Muscle layer of colon (tissue), 2 donors: ENCODE measurements around the gene PAPSS2.
"Not testable (repeated sequence)": the region's sequence is repeated elsewhere in the genome, so short reads cannot be mapped to it uniquely, and the experiment has no call there.

Experiments
- H3K27ac ChIP-seq: one replicate; pipeline ENCODE4 v1.7.0; 2013; ENCODE audit warnings: low read depth, mild to moderate bottlenecking, low read length, moderate library complexity
- H3K27me3 ChIP-seq, 2 donors: one replicate each; pipeline ENCODE4 v1.7.0; 2013; ENCODE audit warnings: low read length in 2 of 2, mild to moderate bottlenecking in 2 of 2; ENCODE audit not compliant: insufficient read depth in 2 of 2, control insufficient read depth in 1 of 2
- H3K36me3 ChIP-seq: one replicate; pipeline ENCODE4 v1.7.0; 2013; ENCODE audit warnings: mild to moderate bottlenecking, low read length; ENCODE audit not compliant: insufficient read depth
- H3K4me1 ChIP-seq: one replicate; pipeline ENCODE4 v1.7.0; 2013; ENCODE audit warnings: mild to moderate bottlenecking, low read length; ENCODE audit not compliant: insufficient read depth
- H3K4me3 ChIP-seq, 2 donors: one replicate each; pipeline ENCODE4 v1.7.0; 2013; ENCODE audit warnings: low read length in 2 of 2, low read depth in 1 of 2, mild to moderate bottlenecking in 1 of 2, moderate library complexity in 1 of 2
- H3K9ac ChIP-seq: one replicate; pipeline ENCODE4 v1.7.0; 2013; ENCODE audit warnings: low read length
- H3K9me3 ChIP-seq: one replicate; pipeline ENCODE4 v1.7.0; 2013; ENCODE audit warnings: mild to moderate bottlenecking, low read length
- donor health status: abdominal sarcoma.
- donor health status: Adenocarcinoma of cecum.

Gene PAPSS2

GRCh38 chr10:87739703-87740102 is 80.0 kb downstream of the PAPSS2 start:
- Histone ChIP-seq H3K9me3 (no peaks in the 10 kb centered on the region), H3K36me3 (no peaks in the 10 kb centered on the region), H3K27ac (no peak overlapping the region), H3K9ac (no peak overlapping the region), H3K27me3 (no peaks in the 10 kb centered on the region), H3K4me3 (no peak overlapping the region), H3K4me1 (peaks cover 5% of the 10 kb centered on the region)

DNA sequence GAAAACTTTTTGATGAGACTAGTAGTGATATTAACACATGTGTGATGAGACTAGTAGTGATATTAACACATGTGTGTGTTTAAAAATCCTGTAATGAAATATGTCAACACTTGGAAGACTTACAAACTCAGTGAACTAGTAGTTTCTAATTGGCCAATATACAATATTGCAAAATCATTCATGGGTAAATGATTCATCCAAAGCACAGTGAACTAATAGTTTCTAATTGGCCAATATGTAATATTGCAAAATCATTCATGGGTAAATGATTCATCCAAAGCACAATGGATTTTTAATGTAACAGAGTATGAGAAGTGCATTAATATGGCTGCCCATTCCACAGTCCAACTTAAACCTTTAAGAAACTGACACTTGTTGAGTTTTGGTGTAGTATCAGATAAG is 80.6 kb downstream of the PAPSS2 start:
- Histone ChIP-seq H3K27ac (no peak overlapping the region), H3K4me3 (no peak overlapping the region), H3K9me3 (no peaks in the 10 kb centered on the region)

GRCh38 chr10:87742992-87743610 is 83.4 kb downstream of the PAPSS2 start:
- not testable (repeated sequence) for H3K9ac ChIP-seq, H3K9me3 ChIP-seq, H3K27me3 ChIP-seq, H3K4me3 ChIP-seq, H3K27ac ChIP-seq, H3K36me3 ChIP-seq, H3K4me1 ChIP-seq

More for the DNA sequence above, 80.6 kb downstream of the PAPSS2 start:
- no peaks in the 10 kb centered on the region for H3K4me1 ChIP-seq
- no peak overlapping the region for H3K9ac ChIP-seq
- no peaks in the 10 kb centered on the region for H3K36me3 ChIP-seq
- H3K27me3 ChIP-seq, result no peaks in the 10 kb centered on the region

DNA sequence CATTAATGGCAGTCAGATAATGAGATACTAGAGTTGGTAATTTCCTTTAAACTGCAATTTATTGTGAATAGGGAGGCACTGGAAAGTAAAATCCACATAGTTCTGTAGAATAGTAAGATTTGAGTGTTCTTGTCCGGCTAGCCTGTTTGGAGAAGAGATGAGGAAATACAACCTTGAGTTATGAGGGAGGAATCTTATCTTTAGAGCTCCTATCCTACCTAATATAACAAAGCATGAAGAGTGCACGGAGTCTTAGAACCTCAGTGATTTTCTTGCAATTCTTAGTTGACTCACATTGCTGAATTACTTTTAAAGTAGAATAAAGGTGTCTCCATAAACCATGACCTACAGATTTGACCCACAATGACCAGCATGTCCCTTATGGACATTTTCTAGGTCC is 84.9 kb downstream of the PAPSS2 start:
- Histone ChIP-seq H3K9ac (no peak overlapping the region), H3K4me1 (no peaks in the 10 kb centered on the region), H3K27ac (no peak overlapping the region), H3K9me3 (no peaks in the 10 kb centered on the region), H3K27me3 (no peaks in the 10 kb centered on the region), H3K4me3 (no peak overlapping the region), H3K36me3 (no peaks in the 10 kb centered on the region)

GRCh38 chr10:87746911-87747310 is 87.2 kb downstream of the PAPSS2 start:
- H3K27ac ChIP-seq, result no peak overlapping the region
- no peaks in the 10 kb centered on the region for H3K9me3 ChIP-seq
- no peaks in the 10 kb centered on the region for H3K27me3 ChIP-seq
- H3K9ac ChIP-seq, result no peak overlapping the region
- H3K4me1 ChIP-seq, result no peaks in the 10 kb centered on the region
- H3K4me3 ChIP-seq, result no peak overlapping the region
- H3K36me3 ChIP-seq, result peaks cover 4% of the 10 kb centered on the region

- H3K4me3 ChIP-seq, H3K36me3 ChIP-seq, H3K27me3 ChIP-seq: not testable (repeated sequence)
Measured at GRCh38 chr10:87748244-87748643, 88.6 kb downstream of the PAPSS2 start.

GRCh38 chr10:87750001-87750671 is 90.5 kb downstream of the PAPSS2 start:
- no peak overlapping the region for H3K9ac ChIP-seq
- no peak overlapping the region for H3K27ac ChIP-seq
- H3K9me3 ChIP-seq, result no peaks in the 10 kb centered on the region
- H3K27me3 ChIP-seq, result no peaks in the 10 kb centered on the region
- no peak overlapping the region for H3K4me3 ChIP-seq
- H3K4me1 ChIP-seq, result no peaks in the 10 kb centered on the region
- peaks cover 14% of the 10 kb centered on the region for H3K36me3 ChIP-seq

More at GRCh38 chr10:87748244-87748643, 88.6 kb downstream of the PAPSS2 start:
- not testable (repeated sequence) for H3K27ac ChIP-seq, H3K9ac ChIP-seq, H3K4me1 ChIP-seq, H3K9me3 ChIP-seq

- H3K36me3 ChIP-seq, result peaks cover 19% of the 10 kb centered on the region
- H3K27ac ChIP-seq, result no peak overlapping the region
- no peak overlapping the region for H3K9ac ChIP-seq
- H3K4me1 ChIP-seq, result no peaks in the 10 kb centered on the region
- no peaks in the 10 kb centered on the region for H3K27me3 ChIP-seq
- no peaks in the 10 kb centered on the region for H3K9me3 ChIP-seq
- H3K4me3 ChIP-seq, result no peak overlapping the region
Measured at GRCh38 chr10:87750817-87751216, 91.1 kb downstream of the PAPSS2 start.

DNA sequence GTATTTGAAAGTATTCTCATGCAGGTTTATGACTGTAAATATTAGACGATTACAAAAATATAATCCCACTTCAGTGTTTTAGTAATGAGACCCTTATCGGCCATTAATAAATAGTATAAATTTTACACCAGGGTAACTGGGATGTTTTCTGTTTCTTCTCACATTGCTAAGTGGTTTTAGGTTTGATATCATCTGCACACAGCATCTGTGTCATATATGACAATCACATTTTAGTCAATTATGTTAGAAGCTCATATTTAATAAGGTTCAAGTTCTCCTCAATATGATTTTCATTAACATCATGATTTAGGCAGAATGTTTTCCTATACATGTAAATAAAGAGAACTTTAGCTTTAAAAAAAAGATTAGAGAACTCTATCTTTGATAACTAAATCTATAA is 91.6 kb downstream of the PAPSS2 start:
- no peak overlapping the region for H3K9ac ChIP-seq
- no peaks in the 10 kb centered on the region for H3K9me3 ChIP-seq
- no peaks in the 10 kb centered on the region for H3K4me1 ChIP-seq
- no peaks in the 10 kb centered on the region for H3K27me3 ChIP-seq
- no peak overlapping the region for H3K4me3 ChIP-seq
- peaks cover 23% of the 10 kb centered on the region for H3K36me3 ChIP-seq
- H3K27ac ChIP-seq, result no peak overlapping the region

DNA sequence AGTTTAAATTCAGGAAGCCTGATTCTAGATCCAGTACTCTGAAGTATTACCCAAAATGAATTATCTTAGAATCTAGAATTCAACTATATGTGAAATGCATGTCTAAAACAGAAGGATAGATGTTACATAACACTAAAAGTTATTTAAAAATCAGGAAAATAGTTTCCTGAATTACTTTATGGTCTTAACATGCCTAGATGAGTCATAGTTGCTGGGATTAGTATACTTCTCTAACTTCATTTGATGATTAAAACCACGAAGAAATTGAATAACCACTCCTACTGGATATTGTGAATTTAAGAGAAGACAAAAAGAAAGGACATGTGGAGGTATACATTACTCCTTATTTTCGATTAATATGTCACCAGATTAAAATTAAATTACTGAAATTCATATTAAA is 92.9 kb downstream of the PAPSS2 start:
- Histone ChIP-seq H3K4me3 (no peak overlapping the region), H3K27me3 (no peaks in the 10 kb centered on the region), H3K4me1 (no peaks in the 10 kb centered on the region), H3K9ac (no peak overlapping the region), H3K27ac (no peak overlapping the region), H3K36me3 (peaks cover 27% of the 10 kb centered on the region), H3K9me3 (no peaks in the 10 kb centered on the region)

GRCh38 chr10:87753995-87754866 is 94.6 kb downstream of the PAPSS2 start:
- H3K9ac ChIP-seq, result no peak overlapping the region
- H3K27me3 ChIP-seq, result no peaks in the 10 kb centered on the region
- H3K4me3 ChIP-seq, result no peak overlapping the region
- peaks cover 27% of the 10 kb centered on the region for H3K36me3 ChIP-seq
- H3K9me3 ChIP-seq, result no peaks in the 10 kb centered on the region
- no peaks in the 10 kb centered on the region for H3K4me1 ChIP-seq
- H3K27ac ChIP-seq, result no peak overlapping the region
